Left lung (tissue), 10 donors: ENCODE results near the gene PICK1. TPM values are rescaled to one million over a fixed set of nuclear protein-coding genes. Genes with fewer than 3 reads are reported as not detected.

Experiments
- ATAC-seq: fragments of 200-7000 bp; cut with Tn5 transposase; one replicate; pipeline ENCODE4 v1.9.1; 2020; ENCODE audit warnings: moderate library complexity
- DNase-seq, 4 donors: peaks; one replicate each; pipeline ENCODE4 v3.0.0-alpha.2; 2013 to 2020
- H3K27ac ChIP-seq, 2 donors: fragments of 200-600 bp; sonication (generic) in 1 of 2; one replicate each; pipeline versions ENCODE4 v1.5.0 to v1.8.0; 2020 to 2021
- H3K27me3 ChIP-seq, 2 donors: fragments of 200-600 bp; sonication (generic) in 1 of 2; one replicate each; pipeline versions ENCODE4 v1.5.0 to v1.8.0; 2020 to 2021
- H3K36me3 ChIP-seq, 2 donors: fragments of 200-600 bp; sonication (generic) in 1 of 2; one replicate each; pipeline versions ENCODE4 v1.5.0 to v1.8.0; 2020 to 2021
- H3K4me1 ChIP-seq, 2 donors: fragments of 200-600 bp; one replicate each; pipeline ENCODE4 v1.8.0; 2021
- H3K4me3 ChIP-seq, 2 donors: fragments of 200-600 bp; sonication (generic) in 1 of 2; one replicate each; pipeline versions ENCODE4 v1.5.0 to v1.8.0; 2020 to 2021; ENCODE audit warnings: mild to moderate bottlenecking in 1 of 2
- H3K9me3 ChIP-seq, 2 donors: fragments of 200-600 bp; sonication (generic) in 1 of 2; one replicate each; pipeline versions ENCODE4 v1.5.0 to v1.8.0; 2020 to 2021
- CTCF ChIP-seq, 2 donors: fragments of 200-600 bp; sonication (generic) in 1 of 2; IDR thresholded peaks; one replicate each; pipeline versions ENCODE4 v1.5.0 to v1.8.0; 2021; ENCODE audit warnings: antibody characterized with exemption in 2 of 2
- intact Hi-C, 2 donors: fragments of 100-400 bp; cut with DNase I; formaldehyde crosslinking; loops; one replicate each; pipeline versions ENCODE4 v1.11.2 to v1.14.2; 2022
- polyA plus RNA-seq, 6 donors: library from polyadenylated mRNA; unstranded; fragments of 120-200 nt; gene quantifications; one replicate each; pipeline ENCODE4 v1.2.1, GENCODE V29; 2013; ENCODE audit not compliant: insufficient read length in 6 of 6
- total RNA-seq, 2 donors: library from RNA; stranded (reverse); fragmentation: NEBNext Ultra II Directional; extraction: Animal tissue kit (Norgen Biotek cat#: 25700); gene quantifications; one replicate each; pipeline ENCODE4 v1.2.1, GENCODE V29; 2021
- donor health status: DM: no; HTN: yes; CAD: no.
- donor health status: DM: no; HTN: no; CAD: no.

The PICK1 gene
- total and polyA plus RNA-seq, 8 donors = 22.8 to 39.5 (median 28.3) TPM

GRCh38 chr22:38067761-38068360 lies 10.7 kb downstream of the PICK1 start:
- peak in 1 of 4 donors; percentile 53 for DNase-seq
- H3K9me3 ChIP-seq = no peaks in the 10 kb centered on the region
- H3K36me3 ChIP-seq = peaks cover 0 to 99% of the 10 kb centered on the region in 2 donors
- TF ChIP-seq CTCF (IDR thresholded peaks at IDR 0.05) = no peak
- H3K27me3 ChIP-seq = no peaks in the 10 kb centered on the region
- intact Hi-C loops = no loop called here
- H3K4me1 ChIP-seq = peaks cover 0 to 8% of the 10 kb centered on the region in 2 donors
- H3K4me3 ChIP-seq = no peak overlapping the region
- no peak for ATAC-seq
- no peak overlapping the region for H3K27ac ChIP-seq

- H3K4me3 ChIP-seq = no peak overlapping the region
- H3K27me3 ChIP-seq = no peaks in the 10 kb centered on the region
- H3K4me1 ChIP-seq = no peaks in the 10 kb centered on the region
- H3K36me3 ChIP-seq = peaks cover 0 to 100% of the 10 kb centered on the region in 2 donors
- no peak overlapping the region for H3K27ac ChIP-seq
- ATAC-seq (no peak), DNase-seq (peak in 1 of 4 donors; percentile 53)
- H3K9me3 ChIP-seq = no peaks in the 10 kb centered on the region
- intact Hi-C loops = no loop called here
- no peak for TF ChIP-seq CTCF (IDR thresholded peaks at IDR 0.05)
These were observed 11.6 kb downstream of the PICK1 start for GRCh38 chr22:38068641-38069371.

- H3K4me3 ChIP-seq = no peak overlapping the region
- H3K27me3 ChIP-seq = no peaks in the 10 kb centered on the region
- no peak overlapping the region for H3K27ac ChIP-seq
- no peaks in the 10 kb centered on the region for H3K9me3 ChIP-seq
- DNase-seq = peak in 2 of 4 donors; percentile 32 to 74
- no peaks in the 10 kb centered on the region for H3K4me1 ChIP-seq
- no peak for TF ChIP-seq CTCF (IDR thresholded peaks at IDR 0.05)
- intact Hi-C loops = no loop called here
- H3K36me3 ChIP-seq = peaks cover 0 to 100% of the 10 kb centered on the region in 2 donors
- ATAC-seq = peak; percentile 40
These were observed 12.4 kb downstream of the PICK1 start for GRCh38 chr22:38069372-38070249.

GRCh38 chr22:38070250-38070921 lies 13.2 kb downstream of the PICK1 start:
- Histone ChIP-seq H3K4me3 (no peak overlapping the region), H3K36me3 (peaks cover 0 to 100% of the 10 kb centered on the region in 2 donors), H3K9me3 (no peaks in the 10 kb centered on the region), H3K27me3 (no peaks in the 10 kb centered on the region), H3K4me1 (no peaks in the 10 kb centered on the region), H3K27ac (no peak overlapping the region)
- peak in 1 of 4 donors; percentile 45 for DNase-seq
- intact Hi-C loops = no loop called here
- TF ChIP-seq CTCF (IDR thresholded peaks at IDR 0.05) = no peak
- no peak for ATAC-seq
